Vagina (tissue), 2 donors: ENCODE data around the gene FKBP7.

Experiments used
- POLR2AphosphoS5 ChIP-seq, 2 donors: sonication (generic); formaldehyde crosslinking; IDR thresholded peaks; one replicate each; pipeline ENCODE4 v1.9.0; 2017; ENCODE audit warnings: antibody characterized with exemption in 2 of 2, mild to moderate bottlenecking in 2 of 2, low read depth in 1 of 2; ENCODE audit not compliant: insufficient read depth in 1 of 2
- TF ChIP-seq, protein P1 (sequence below), 3 experiments: fragments of 450-650 bp in 2 of 3; fragments of 200-600 bp in 1 of 3; sonication (generic) in 1 of 3; IDR thresholded peaks; one replicate each; pipeline ENCODE4 v1.5.1; 2017 to 2019; ENCODE audit warnings: antibody characterized with exemption in 3 of 3, mild to moderate bottlenecking in 2 of 3, moderate library complexity in 2 of 3

GRCh38 chr2:178506524-178506923 is 28.1 kb upstream of the FKBP7 start:
- no peak for TF ChIP-seq POLR2AphosphoS5 (IDR thresholded peaks at IDR 0.05; ENCODE audit: insufficient read depth in 1 of 2, low read depth in 1 of 2)
- TF ChIP-seq, protein P1, sequence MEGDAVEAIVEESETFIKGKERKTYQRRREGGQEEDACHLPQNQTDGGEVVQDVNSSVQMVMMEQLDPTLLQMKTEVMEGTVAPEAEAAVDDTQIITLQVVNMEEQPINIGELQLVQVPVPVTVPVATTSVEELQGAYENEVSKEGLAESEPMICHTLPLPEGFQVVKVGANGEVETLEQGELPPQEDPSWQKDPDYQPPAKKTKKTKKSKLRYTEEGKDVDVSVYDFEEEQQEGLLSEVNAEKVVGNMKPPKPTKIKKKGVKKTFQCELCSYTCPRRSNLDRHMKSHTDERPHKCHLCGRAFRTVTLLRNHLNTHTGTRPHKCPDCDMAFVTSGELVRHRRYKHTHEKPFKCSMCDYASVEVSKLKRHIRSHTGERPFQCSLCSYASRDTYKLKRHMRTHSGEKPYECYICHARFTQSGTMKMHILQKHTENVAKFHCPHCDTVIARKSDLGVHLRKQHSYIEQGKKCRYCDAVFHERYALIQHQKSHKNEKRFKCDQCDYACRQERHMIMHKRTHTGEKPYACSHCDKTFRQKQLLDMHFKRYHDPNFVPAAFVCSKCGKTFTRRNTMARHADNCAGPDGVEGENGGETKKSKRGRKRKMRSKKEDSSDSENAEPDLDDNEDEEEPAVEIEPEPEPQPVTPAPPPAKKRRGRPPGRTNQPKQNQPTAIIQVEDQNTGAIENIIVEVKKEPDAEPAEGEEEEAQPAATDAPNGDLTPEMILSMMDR (IDR thresholded peaks at IDR 0.05) = no peak
